ENCODE results near the gene SUN2. TPM values are rescaled to one million over a fixed set of nuclear protein-coding genes. Genes with fewer than 3 reads are reported as not detected.
A peak's percentile ranks its signal among the peaks of the same experiment; 100 is the strongest.

Gene SUN2
- total RNA-seq, 1 donor from 2014 or later, result 70.5 TPM

DNA sequence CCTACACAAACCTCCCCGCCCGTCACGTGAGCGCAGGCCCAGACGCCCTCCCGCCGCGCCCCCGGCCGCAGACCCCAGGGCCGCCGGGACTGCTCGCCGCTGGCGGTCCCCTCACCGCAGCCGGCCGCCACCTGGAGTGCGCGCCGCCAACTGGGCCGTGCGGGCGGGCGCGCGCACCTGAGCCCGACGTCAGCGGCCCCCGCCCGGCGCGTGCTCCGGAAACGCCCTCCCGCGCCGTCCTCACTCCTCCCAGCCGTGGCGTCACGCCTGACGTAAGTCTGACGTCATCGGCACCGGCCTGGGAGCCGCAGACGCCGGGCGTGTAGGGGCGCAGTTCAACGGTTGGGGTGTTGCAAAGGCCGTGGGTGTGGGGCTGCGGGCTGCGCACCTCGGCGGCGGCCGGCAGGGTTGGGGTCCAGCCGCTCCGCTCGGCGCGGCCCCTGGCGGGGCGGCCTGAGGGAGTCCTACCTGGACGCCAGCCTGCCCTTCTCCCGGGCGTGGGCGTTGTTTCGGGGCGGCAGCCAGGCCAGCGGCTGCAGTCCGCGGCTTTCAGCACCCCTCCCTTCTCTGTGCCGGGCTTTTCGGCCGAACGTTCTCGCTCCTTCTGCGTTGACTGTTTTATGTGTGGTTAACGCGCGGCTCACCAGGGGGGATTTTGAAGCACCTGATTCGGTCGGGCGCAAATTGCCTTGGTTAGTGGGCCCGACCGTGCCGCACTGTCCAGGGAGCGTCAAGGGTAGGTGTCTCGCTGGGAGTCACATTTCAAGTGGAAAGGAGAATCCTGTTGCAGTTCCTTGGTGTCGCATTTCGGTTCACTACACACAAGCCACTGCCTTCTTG is 54.8 kb downstream of the SUN2 start, which contains the start of gene JOSD1:
Gene JOSD1 (minus strand): TSS at position 155 of the 840 bp plus-strand sequence. CDS start 956 bp downstream, outside the sequence.
- peaks cover 49% of the 10 kb centered on the region for H3K4me1 Mint-ChIP-seq (ENCODE audit: unreplicated experiment)
- peak within 1 kb of the TSS; percentile 100 for H3K27ac Mint-ChIP-seq
- peaks cover 6% of the 10 kb centered on the region for H3K27me3 Mint-ChIP-seq
- H3K4me3 Mint-ChIP-seq, result peak within 1 kb of the TSS; percentile 99
- DNase-seq (ENCODE audit: extremely low spot score, unreplicated experiment), result peak; percentile 97
- H3K36me3 Mint-ChIP-seq, result peaks cover 14% of the 10 kb centered on the region
- TF ChIP-seq, protein P1, sequence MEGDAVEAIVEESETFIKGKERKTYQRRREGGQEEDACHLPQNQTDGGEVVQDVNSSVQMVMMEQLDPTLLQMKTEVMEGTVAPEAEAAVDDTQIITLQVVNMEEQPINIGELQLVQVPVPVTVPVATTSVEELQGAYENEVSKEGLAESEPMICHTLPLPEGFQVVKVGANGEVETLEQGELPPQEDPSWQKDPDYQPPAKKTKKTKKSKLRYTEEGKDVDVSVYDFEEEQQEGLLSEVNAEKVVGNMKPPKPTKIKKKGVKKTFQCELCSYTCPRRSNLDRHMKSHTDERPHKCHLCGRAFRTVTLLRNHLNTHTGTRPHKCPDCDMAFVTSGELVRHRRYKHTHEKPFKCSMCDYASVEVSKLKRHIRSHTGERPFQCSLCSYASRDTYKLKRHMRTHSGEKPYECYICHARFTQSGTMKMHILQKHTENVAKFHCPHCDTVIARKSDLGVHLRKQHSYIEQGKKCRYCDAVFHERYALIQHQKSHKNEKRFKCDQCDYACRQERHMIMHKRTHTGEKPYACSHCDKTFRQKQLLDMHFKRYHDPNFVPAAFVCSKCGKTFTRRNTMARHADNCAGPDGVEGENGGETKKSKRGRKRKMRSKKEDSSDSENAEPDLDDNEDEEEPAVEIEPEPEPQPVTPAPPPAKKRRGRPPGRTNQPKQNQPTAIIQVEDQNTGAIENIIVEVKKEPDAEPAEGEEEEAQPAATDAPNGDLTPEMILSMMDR (conservative IDR thresholded peaks at IDR 0.05), result no peak
- no peaks in the 10 kb centered on the region for H3K9me3 Mint-ChIP-seq

DNA sequence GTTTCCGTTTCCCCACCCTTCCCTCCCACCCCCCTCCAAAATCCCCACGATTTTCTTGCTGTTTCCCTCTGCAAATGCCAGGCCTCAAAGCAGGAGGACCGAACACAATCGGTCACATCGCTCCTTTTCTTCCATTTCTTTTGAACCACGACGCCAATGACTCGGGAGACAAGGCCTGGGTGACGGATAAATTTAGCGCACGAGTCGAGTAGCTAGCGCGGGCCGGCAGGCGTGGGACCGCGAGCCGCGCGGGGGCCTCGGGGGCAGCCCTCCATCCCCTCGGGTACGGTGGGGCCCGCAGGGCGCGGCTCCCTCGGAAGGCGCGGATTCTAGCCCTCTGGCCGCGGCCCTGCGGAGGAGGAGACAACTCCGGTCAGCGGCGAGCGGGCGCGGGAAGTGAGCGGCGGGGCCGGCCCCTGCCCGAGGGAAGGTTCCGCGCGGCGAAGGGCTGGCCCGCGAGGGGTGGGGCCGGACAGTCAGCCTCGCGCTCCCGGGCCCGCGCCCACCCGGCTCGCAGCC is 55.5 kb downstream of the SUN2 start:
- no peak for DNase-seq (ENCODE audit: extremely low spot score, unreplicated experiment)
- peaks cover 14% of the 10 kb centered on the region for H3K36me3 Mint-ChIP-seq
- peaks cover 49% of the 10 kb centered on the region for H3K4me1 Mint-ChIP-seq (ENCODE audit: unreplicated experiment)
- TF ChIP-seq, protein P1 (conservative IDR thresholded peaks at IDR 0.05), result no peak
- peaks cover 6% of the 10 kb centered on the region for H3K27me3 Mint-ChIP-seq
- H3K9me3 Mint-ChIP-seq, result no peaks in the 10 kb centered on the region
- peak overlapping the region; percentile 99 for H3K4me3 Mint-ChIP-seq
- peak overlapping the region; percentile 98 for H3K27ac Mint-ChIP-seq

DNA sequence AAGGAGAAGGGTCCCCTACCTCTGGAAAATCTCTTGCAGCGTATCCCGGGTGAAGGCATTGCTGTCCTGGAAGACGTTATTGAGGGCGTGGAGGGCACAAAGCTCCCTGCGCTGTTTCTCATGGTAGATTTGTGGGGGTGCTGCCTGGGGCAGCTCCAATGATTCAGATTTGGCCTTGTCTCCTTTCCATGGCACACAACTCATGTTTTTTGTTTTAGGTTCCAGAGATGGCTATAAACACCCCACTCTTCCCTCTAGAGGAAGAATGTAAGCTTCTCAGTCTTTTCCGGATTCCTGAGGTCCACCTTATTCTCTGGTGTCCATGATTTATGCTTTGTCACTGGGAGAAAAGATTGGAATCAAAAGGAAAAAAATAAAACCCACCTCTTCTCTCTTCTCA is 56.0 kb downstream of the SUN2 start:
- TF ChIP-seq, protein P1 (conservative IDR thresholded peaks at IDR 0.05), result no peak
- H3K27ac Mint-ChIP-seq, result peak overlapping the region; percentile 98
- peaks cover 16% of the 10 kb centered on the region for H3K36me3 Mint-ChIP-seq
- H3K4me3 Mint-ChIP-seq, result peak overlapping the region; percentile 91
- no peak for DNase-seq (ENCODE audit: extremely low spot score, unreplicated experiment)
- peaks cover 47% of the 10 kb centered on the region for H3K4me1 Mint-ChIP-seq (ENCODE audit: unreplicated experiment)
- H3K27me3 Mint-ChIP-seq, result peaks cover 6% of the 10 kb centered on the region
- H3K9me3 Mint-ChIP-seq, result no peaks in the 10 kb centered on the region

DNA sequence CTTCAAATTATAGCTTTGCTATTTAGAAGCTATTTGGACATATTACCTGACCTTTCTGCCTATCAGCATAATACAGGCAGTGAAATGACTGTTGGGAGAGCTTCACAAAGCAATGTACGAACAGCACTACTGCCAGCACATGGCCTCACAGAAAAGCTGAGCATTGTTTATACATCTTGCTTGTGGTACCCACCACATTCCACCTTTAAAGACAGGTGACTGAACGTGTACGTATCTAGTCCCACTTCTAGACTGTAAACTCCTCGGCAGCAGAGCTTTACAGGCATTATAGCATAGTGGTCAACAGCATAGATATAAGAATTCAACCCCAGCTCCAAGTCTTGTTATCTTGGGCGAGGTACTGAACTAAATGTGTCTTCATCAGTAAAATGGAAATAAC is 56.7 kb downstream of the SUN2 start:
- H3K36me3 Mint-ChIP-seq, result peaks cover 18% of the 10 kb centered on the region
- H3K27me3 Mint-ChIP-seq, result peaks cover 6% of the 10 kb centered on the region
- H3K9me3 Mint-ChIP-seq, result no peaks in the 10 kb centered on the region
- H3K4me1 Mint-ChIP-seq (ENCODE audit: unreplicated experiment), result peaks cover 47% of the 10 kb centered on the region
- H3K27ac Mint-ChIP-seq, result peak overlapping the region; percentile 98
- H3K4me3 Mint-ChIP-seq, result peak overlapping the region; percentile 91
- DNase-seq (ENCODE audit: extremely low spot score, unreplicated experiment), result no peak
- TF ChIP-seq, protein P1 (conservative IDR thresholded peaks at IDR 0.05), result no peak

DNA sequence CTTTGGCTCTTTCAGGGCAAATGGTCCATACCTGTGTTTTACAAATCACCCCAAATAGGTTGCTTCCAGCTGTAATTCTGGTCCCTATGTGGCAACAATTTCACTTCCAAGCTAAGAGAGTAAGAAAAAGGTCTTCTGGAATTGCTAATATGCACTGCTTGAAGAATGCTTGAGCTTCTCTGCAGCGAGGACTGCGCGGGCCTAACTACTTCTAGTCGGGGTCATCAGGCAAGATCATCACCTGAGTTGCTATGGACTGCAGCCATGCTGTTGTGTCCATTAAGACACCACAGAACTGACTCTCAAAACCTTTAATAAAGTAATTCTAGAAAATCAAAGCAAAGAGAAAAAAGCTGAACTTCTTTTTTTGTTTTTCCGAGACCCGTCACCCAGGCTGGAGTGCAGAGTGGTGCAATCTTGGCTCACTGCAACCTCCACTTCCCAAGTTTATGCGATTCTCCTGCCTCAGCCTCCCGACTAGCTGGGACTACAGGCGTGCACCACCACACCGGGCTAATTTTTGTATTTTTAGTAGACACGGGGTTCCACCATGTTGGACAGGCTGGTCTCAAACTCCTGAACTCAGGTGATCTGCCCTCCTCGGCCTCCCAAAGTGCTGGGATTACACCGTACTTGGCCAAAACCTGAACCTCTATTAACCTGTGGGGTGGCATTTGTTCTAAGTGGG is 57.2 kb downstream of the SUN2 start:
- H3K9me3 Mint-ChIP-seq, result no peaks in the 10 kb centered on the region
- peak overlapping the region; percentile 91 for H3K4me3 Mint-ChIP-seq
- TF ChIP-seq, protein P1 (conservative IDR thresholded peaks at IDR 0.05), result no peak
- peaks cover 47% of the 10 kb centered on the region for H3K4me1 Mint-ChIP-seq (ENCODE audit: unreplicated experiment)
- no peak for DNase-seq (ENCODE audit: extremely low spot score, unreplicated experiment)
- peak overlapping the region; percentile 98 for H3K27ac Mint-ChIP-seq
- peaks cover 6% of the 10 kb centered on the region for H3K27me3 Mint-ChIP-seq
- H3K36me3 Mint-ChIP-seq, result peaks cover 18% of the 10 kb centered on the region
